ENCODE results near the gene IGF1R.

DNA sequence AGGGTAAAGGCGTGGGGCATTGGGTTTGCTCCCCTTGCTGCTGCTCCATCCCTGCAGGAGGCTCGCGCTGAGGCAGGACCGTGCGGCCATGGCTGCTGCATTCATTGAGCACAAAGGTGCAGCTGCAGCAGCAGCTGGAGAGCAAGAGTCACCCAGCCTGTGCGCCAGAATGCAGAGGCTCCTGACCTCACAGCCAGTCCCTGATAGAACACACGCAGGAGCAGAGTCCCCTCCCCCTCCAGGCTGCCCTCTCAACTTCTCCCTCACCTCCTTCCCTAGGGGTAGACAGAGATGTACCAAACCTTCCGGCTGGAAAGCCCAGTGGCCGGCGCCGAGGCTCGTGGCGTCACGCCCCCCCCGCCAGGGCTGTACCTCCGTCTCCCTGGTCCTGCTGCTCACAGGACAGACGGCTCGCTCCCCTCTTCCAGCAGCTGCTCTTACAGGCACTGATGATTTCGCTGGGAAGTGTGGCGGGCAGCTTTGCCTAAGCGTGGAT lies 312.3 kb downstream of the IGF1R start:
- TF ChIP-seq EP300 (IDR thresholded peaks at IDR 0.05) (no peak), POLR2AphosphoS5 (IDR thresholded peaks at IDR 0.05) (no peak)
- TF ChIP-seq, protein P1, sequence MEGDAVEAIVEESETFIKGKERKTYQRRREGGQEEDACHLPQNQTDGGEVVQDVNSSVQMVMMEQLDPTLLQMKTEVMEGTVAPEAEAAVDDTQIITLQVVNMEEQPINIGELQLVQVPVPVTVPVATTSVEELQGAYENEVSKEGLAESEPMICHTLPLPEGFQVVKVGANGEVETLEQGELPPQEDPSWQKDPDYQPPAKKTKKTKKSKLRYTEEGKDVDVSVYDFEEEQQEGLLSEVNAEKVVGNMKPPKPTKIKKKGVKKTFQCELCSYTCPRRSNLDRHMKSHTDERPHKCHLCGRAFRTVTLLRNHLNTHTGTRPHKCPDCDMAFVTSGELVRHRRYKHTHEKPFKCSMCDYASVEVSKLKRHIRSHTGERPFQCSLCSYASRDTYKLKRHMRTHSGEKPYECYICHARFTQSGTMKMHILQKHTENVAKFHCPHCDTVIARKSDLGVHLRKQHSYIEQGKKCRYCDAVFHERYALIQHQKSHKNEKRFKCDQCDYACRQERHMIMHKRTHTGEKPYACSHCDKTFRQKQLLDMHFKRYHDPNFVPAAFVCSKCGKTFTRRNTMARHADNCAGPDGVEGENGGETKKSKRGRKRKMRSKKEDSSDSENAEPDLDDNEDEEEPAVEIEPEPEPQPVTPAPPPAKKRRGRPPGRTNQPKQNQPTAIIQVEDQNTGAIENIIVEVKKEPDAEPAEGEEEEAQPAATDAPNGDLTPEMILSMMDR (IDR thresholded peaks at IDR 0.05), result no peak
